Lung (tissue), 12 donors: ENCODE results near the gene LRRC8B. TPM values are rescaled to one million over a fixed set of nuclear protein-coding genes. Genes with fewer than 3 reads are reported as not detected.

ENCODE experiments used
- ATAC-seq: fragments of 200-7000 bp; cut with Tn5 transposase; one replicate; pipeline ENCODE4 v1.9.1; 2020; ENCODE audit warnings: moderate number of reproducible peaks; ENCODE audit not compliant: insufficient read depth, low FRiP score
- DNase-seq, 3 donors: peaks; one replicate each; pipeline ENCODE4 v3.0.0-alpha.2; 2013 to 2017
- H3K27ac ChIP-seq, 2 donors: one replicate each; pipeline ENCODE4 v1.5.1; 2013; ENCODE audit warnings: mild to moderate bottlenecking in 2 of 2, moderate library complexity in 2 of 2, control low read depth in 1 of 2, inconsistent platforms in 1 of 2, low read depth in 1 of 2, low read length in 1 of 2
- H3K27me3 ChIP-seq, 3 donors: one replicate each; pipeline ENCODE4 v1.5.1; 2013; ENCODE audit warnings: low read length in 2 of 3; ENCODE audit not compliant: control insufficient read depth in 3 of 3, insufficient read depth in 3 of 3
- H3K36me3 ChIP-seq, 4 donors: one replicate each; pipeline ENCODE4 v1.5.1; 2013; ENCODE audit warnings: low read length in 4 of 4, mild to moderate bottlenecking in 1 of 4, moderate library complexity in 1 of 4; ENCODE audit not compliant: control insufficient read depth in 4 of 4, insufficient read depth in 4 of 4
- H3K4me1 ChIP-seq, 5 donors: one replicate each; pipeline ENCODE4 v1.5.1; 2013; ENCODE audit warnings: low read length in 5 of 5, mild to moderate bottlenecking in 2 of 5, moderate library complexity in 1 of 5; ENCODE audit not compliant: control insufficient read depth in 5 of 5, insufficient read depth in 5 of 5
- H3K4me3 ChIP-seq: one replicate; pipeline ENCODE4 v1.5.1; 2013; ENCODE audit warnings: mild to moderate bottlenecking, control low read depth, moderate library complexity
- H3K9ac ChIP-seq, 2 donors: one replicate each; pipeline ENCODE4 v1.5.1; 2013; ENCODE audit warnings: low read length in 2 of 2, control low read depth in 1 of 2; ENCODE audit not compliant: insufficient read depth in 1 of 2
- H3K9me3 ChIP-seq, 4 donors: one replicate each; pipeline ENCODE4 v1.5.1; 2013; ENCODE audit warnings: low read length in 3 of 4, mild to moderate bottlenecking in 1 of 4, moderate library complexity in 1 of 4; ENCODE audit not compliant: control insufficient read depth in 4 of 4, insufficient read depth in 3 of 4
- WGBS, 2 donors: extraction: QIAGEN DNeasy Blood & Tissue Kit; methylation state at CpG; one replicate each; pipeline ENCODE4 v1.1.7; 2013; 5-methylcytosine and 5-hydroxymethylcytosine counted together
- polyA plus RNA-seq, 2 donors: library from polyadenylated mRNA; stranded (reverse); fragments of 200-250 nt; gene quantifications; one replicate each; pipeline ENCODE4 v1.2.1, GENCODE V29; 2013
- total RNA-seq, 2 donors: library from RNA; depleted of rRNA in 1 of 2; stranded (reverse); fragments of >200 nt in 1 of 2; gene quantifications; one replicate each; pipeline ENCODE4 v1.2.1, GENCODE V29; 2014 to 2021
- TF ChIP-seq, protein P1 (sequence below): IDR thresholded peaks from 2 replicates; pipeline ENCODE4 v1.5.1; 2012; ENCODE audit warnings: mild to moderate bottlenecking; ENCODE audit errors: control extremely low read depth, extremely low read depth
- donor health status: control.
- donor health status: control.
- donor health status: Bipolar disorder and iron deficiency.
- donor health status: healthy.
- donor health status: DM: yes; HTN: yes; CAD: no.

Gene LRRC8B
- total and polyA plus RNA-seq, 4 donors: 4.3 to 22.8 (median 11.0) TPM

DNA sequence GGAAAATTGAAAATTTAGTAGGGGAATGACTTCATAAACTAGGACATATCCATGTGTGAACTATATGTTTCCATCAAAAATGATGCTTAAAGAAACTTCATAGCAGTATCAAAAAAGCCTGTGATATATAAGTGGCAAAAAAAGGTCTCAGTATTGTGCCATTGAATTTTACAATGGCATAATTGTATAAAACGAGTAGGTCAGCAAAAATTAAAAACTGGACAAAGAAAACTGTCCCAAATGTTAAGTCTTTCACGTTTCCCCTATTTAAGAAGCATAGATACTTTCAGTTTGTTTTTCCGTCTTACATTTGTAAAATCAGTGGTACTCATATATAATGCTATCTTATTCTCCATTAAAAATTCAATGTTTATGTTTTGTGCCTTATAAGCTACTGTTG, 43.2 kb downstream of the LRRC8B start:
- no peaks in the 10 kb centered on the region for H3K9me3 ChIP-seq
- DNase-seq (peak in 2 of 3 donors; percentile 9 to 15), ATAC-seq (no peak)
- 78% methylated on average over 3 of the region's 3 CpGs for WGBS, 2 donors
- no peak overlapping the region for H3K27ac ChIP-seq
- TF ChIP-seq, protein P1, sequence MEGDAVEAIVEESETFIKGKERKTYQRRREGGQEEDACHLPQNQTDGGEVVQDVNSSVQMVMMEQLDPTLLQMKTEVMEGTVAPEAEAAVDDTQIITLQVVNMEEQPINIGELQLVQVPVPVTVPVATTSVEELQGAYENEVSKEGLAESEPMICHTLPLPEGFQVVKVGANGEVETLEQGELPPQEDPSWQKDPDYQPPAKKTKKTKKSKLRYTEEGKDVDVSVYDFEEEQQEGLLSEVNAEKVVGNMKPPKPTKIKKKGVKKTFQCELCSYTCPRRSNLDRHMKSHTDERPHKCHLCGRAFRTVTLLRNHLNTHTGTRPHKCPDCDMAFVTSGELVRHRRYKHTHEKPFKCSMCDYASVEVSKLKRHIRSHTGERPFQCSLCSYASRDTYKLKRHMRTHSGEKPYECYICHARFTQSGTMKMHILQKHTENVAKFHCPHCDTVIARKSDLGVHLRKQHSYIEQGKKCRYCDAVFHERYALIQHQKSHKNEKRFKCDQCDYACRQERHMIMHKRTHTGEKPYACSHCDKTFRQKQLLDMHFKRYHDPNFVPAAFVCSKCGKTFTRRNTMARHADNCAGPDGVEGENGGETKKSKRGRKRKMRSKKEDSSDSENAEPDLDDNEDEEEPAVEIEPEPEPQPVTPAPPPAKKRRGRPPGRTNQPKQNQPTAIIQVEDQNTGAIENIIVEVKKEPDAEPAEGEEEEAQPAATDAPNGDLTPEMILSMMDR: no peak
- H3K9ac ChIP-seq: no peak overlapping the region
- H3K4me1 ChIP-seq: peaks cover 0 to 15% (median 4%) of the 10 kb centered on the region in 5 donors
- H3K4me3 ChIP-seq: no peak overlapping the region
- H3K36me3 ChIP-seq: no peaks in the 10 kb centered on the region
- no peaks in the 10 kb centered on the region for H3K27me3 ChIP-seq

- DNase-seq: no peak
- no peak overlapping the region for H3K4me3 ChIP-seq
- no peaks in the 10 kb centered on the region for H3K27me3 ChIP-seq
- no peak for ATAC-seq
- H3K9me3 ChIP-seq: no peaks in the 10 kb centered on the region
- no peak overlapping the region for H3K27ac ChIP-seq
- no peak overlapping the region for H3K9ac ChIP-seq
- H3K4me1 ChIP-seq: no peaks in the 10 kb centered on the region
- peaks cover 0 to 3% (median 0%) of the 10 kb centered on the region in 4 donors for H3K36me3 ChIP-seq
- TF ChIP-seq, protein P1: no peak
Measured at GRCh38 chr1:89573410-89573809, 48.8 kb downstream of the LRRC8B start.

DNA sequence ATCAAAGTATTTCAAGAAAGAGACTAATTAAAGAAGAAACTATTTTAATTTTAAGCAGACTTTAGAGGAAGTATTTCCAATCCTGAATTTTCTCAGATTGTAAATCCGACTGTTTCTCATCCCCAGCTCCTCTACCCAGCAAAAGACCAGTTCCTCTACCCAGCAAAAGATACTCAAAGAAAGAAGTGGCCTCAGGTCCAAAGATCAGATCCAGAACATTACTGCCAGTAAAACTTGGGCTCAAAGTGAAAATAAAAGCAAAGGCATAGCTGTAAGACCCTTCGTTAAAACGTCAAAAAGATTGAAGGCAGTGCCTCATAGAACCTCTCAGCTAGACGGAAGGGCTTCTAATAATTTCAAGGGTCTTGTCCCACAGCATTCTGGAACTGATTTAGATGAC, 50.0 kb downstream of the LRRC8B start:
- Histone ChIP-seq H3K27me3 (no peaks in the 10 kb centered on the region), H3K9ac (no peak overlapping the region), H3K9me3 (no peaks in the 10 kb centered on the region), H3K4me3 (no peak overlapping the region), H3K4me1 (no peaks in the 10 kb centered on the region), H3K27ac (no peak overlapping the region), H3K36me3 (peaks cover 0 to 3% (median 0%) of the 10 kb centered on the region in 4 donors)
- WGBS, 2 donors: 82 to 84% methylated on average over 4 of the region's 4 CpGs
- no peak for DNase-seq
- TF ChIP-seq, protein P1: no peak
- ATAC-seq: no peak

DNA sequence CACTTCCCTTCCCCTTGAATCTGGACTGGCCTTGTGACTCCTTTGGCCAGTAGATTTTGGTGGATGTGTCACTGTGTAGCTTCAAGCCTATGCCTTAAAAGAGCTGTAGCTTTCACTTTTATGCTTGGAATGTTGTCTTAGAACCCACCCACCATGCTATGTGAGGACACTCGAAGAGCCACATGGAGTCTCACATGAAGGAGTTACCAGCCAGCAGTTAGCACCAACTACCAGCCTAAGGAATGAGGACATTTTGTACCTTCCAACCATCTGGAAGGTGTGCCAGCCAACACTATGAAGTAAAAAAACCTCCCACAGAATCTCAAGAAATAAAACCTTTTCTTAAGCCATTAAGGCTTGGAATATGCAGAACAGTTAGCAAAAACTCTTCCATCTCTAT, 50.6 kb downstream of the LRRC8B start:
- H3K9me3 ChIP-seq: no peaks in the 10 kb centered on the region
- H3K9ac ChIP-seq: no peak overlapping the region
- H3K27me3 ChIP-seq: no peaks in the 10 kb centered on the region
- peaks cover 0 to 5% (median 0%) of the 10 kb centered on the region in 4 donors for H3K36me3 ChIP-seq
- 88 to 90% methylated on average over 1 of the region's 1 CpG for WGBS, 2 donors
- no peak overlapping the region for H3K27ac ChIP-seq
- ATAC-seq (no peak), DNase-seq (no peak)
- TF ChIP-seq, protein P1: no peak
- no peaks in the 10 kb centered on the region for H3K4me1 ChIP-seq
- H3K4me3 ChIP-seq: no peak overlapping the region
